RWPE2 (cell line): ENCODE measurements around the gene SH2D3C.

Source experiments
- ATAC-seq: fragments of 200-7000 bp; cut with Tn5 transposase; 3 replicates; pipeline ENCODE4 v1.9.1; 2021; ENCODE audit warnings: low read depth
- DNase-seq: peaks from one replicate; pipeline ENCODE4 v3.0.0-alpha.2; 2020; ENCODE audit warnings: low spot score
- H3K27ac ChIP-seq: fragments of 450-650 bp; 2 replicates; pipeline ENCODE4 v1.5.1; 2017; ENCODE audit warnings: mild to moderate bottlenecking; ENCODE audit not compliant: poor library complexity, severe bottlenecking
- H3K27me3 ChIP-seq: fragments of 250-450 bp; sonication (Bioruptor Pico); 2 replicates; pipeline ENCODE4 v1.5.1; 2021; ENCODE audit warnings: mild to moderate bottlenecking, moderate library complexity; ENCODE audit not compliant: insufficient read depth, poor library complexity, severe bottlenecking
- H3K36me3 ChIP-seq: fragments of 250-450 bp; sonication (Bioruptor Pico); 2 replicates; pipeline ENCODE4 v1.5.1; 2020; ENCODE audit warnings: low read depth, mild to moderate bottlenecking, moderate library complexity
- H3K4me1 ChIP-seq: fragments of 250-450 bp; sonication (Bioruptor Pico); 2 replicates; pipeline ENCODE4 v1.5.1; 2021; ENCODE audit warnings: mild to moderate bottlenecking, moderate library complexity; ENCODE audit not compliant: insufficient read depth, poor library complexity, severe bottlenecking
- H3K4me3 ChIP-seq: fragments of 250-450 bp; sonication (Bioruptor Pico); 2 replicates; pipeline ENCODE4 v1.5.1; 2021; ENCODE audit warnings: mild to moderate bottlenecking, moderate library complexity; ENCODE audit not compliant: severe bottlenecking
- H3K9me3 ChIP-seq: fragments of 250-450 bp; sonication (Bioruptor Pico); 2 replicates; pipeline ENCODE4 v1.5.1; 2021; ENCODE audit warnings: mild to moderate bottlenecking, moderate library complexity; ENCODE audit not compliant: severe bottlenecking
- TF ChIP-seq, protein P1 (sequence below): fragments of 450-650 bp; IDR thresholded peaks from one replicate; pipeline ENCODE4 v1.5.1; 2017; ENCODE audit warnings: mild to moderate bottlenecking, moderate library complexity; ENCODE audit not compliant: poor library complexity, severe bottlenecking

SH2D3C gene

DNA sequence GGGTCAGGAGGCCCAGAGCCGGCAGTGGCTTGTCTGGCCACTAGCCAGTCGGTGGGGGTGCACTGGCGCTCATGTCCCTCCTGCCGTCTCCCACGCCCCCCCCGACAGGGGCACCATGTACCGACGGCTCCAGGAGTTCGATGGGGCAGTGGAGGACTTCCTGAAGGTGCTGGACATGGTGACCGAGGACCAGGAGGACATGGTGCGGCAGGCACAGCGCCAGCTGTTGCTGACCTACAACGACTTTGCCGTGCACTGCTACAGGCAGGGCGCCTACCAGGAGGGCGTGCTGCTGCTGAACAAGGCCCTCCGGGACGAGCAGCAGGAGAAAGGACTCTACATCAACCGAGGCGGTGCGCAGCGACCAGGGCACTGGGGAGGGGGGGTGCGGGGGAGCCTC is 54.5 kb downstream of the SH2D3C start:
- Histone ChIP-seq H3K9me3 (no peaks in the 10 kb centered on the region), H3K4me3 (no peak overlapping the region), H3K27me3 (no peaks in the 10 kb centered on the region), H3K27ac (no peak overlapping the region), H3K4me1 (peaks cover 14% of the 10 kb centered on the region), H3K36me3 (no peaks in the 10 kb centered on the region)
- TF ChIP-seq, protein P1, sequence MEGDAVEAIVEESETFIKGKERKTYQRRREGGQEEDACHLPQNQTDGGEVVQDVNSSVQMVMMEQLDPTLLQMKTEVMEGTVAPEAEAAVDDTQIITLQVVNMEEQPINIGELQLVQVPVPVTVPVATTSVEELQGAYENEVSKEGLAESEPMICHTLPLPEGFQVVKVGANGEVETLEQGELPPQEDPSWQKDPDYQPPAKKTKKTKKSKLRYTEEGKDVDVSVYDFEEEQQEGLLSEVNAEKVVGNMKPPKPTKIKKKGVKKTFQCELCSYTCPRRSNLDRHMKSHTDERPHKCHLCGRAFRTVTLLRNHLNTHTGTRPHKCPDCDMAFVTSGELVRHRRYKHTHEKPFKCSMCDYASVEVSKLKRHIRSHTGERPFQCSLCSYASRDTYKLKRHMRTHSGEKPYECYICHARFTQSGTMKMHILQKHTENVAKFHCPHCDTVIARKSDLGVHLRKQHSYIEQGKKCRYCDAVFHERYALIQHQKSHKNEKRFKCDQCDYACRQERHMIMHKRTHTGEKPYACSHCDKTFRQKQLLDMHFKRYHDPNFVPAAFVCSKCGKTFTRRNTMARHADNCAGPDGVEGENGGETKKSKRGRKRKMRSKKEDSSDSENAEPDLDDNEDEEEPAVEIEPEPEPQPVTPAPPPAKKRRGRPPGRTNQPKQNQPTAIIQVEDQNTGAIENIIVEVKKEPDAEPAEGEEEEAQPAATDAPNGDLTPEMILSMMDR, result no peak
- ATAC-seq (no peak), DNase-seq (peak; percentile 54)

DNA sequence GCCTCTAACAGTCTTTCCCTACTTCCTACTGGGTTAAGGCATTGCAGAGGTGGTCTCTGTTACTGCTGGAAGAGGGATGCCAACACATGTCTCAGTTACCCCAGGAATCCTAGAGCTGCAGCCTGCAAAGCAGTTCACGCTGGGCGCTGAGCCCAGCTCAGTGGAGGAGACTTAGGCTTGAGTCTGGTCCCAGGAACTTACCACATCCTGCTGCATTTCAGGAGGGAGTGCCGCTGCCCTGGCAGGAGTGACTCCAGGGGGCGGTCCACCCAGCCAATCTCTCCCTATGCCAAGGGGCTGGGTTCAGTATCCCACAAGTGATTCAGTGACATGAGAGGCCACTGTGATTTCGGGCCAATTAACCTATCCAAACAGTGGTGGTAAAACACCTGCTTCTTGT is 55.0 kb downstream of the SH2D3C start:
- TF ChIP-seq, protein P1, result no peak
- peaks cover 14% of the 10 kb centered on the region for H3K4me1 ChIP-seq
- no peak overlapping the region for H3K27ac ChIP-seq
- H3K9me3 ChIP-seq, result no peaks in the 10 kb centered on the region
- DNase-seq (peak; percentile 49), ATAC-seq (peak; percentile 53)
- no peaks in the 10 kb centered on the region for H3K36me3 ChIP-seq
- no peaks in the 10 kb centered on the region for H3K27me3 ChIP-seq
- H3K4me3 ChIP-seq, result no peak overlapping the region

DNA sequence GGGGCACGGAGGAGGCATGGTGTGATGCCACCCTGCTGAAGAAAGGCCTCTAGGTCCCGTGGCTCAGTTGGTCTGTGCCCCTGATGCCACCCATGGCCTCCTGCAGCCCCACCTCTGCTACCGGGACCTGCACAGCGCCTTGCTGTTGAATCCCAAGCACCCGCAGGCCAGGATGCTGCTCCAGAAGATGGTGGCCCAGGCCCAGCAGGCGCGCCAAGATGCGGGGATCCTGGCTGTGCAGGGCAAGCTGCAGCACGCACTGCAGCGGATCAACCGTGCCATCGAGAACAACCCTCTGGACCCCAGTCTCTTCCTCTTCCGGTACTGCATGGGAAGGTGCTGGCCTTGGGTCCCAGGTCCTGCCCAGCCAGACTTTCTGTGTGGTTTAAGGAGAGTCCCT is 55.5 kb downstream of the SH2D3C start:
- Histone ChIP-seq H3K27me3 (no peaks in the 10 kb centered on the region), H3K4me1 (peaks cover 14% of the 10 kb centered on the region), H3K36me3 (no peaks in the 10 kb centered on the region), H3K4me3 (no peak overlapping the region), H3K27ac (no peak overlapping the region), H3K9me3 (no peaks in the 10 kb centered on the region)
- DNase-seq, result peak; percentile 43
- TF ChIP-seq, protein P1, result no peak
- ATAC-seq, result no peak

DNA sequence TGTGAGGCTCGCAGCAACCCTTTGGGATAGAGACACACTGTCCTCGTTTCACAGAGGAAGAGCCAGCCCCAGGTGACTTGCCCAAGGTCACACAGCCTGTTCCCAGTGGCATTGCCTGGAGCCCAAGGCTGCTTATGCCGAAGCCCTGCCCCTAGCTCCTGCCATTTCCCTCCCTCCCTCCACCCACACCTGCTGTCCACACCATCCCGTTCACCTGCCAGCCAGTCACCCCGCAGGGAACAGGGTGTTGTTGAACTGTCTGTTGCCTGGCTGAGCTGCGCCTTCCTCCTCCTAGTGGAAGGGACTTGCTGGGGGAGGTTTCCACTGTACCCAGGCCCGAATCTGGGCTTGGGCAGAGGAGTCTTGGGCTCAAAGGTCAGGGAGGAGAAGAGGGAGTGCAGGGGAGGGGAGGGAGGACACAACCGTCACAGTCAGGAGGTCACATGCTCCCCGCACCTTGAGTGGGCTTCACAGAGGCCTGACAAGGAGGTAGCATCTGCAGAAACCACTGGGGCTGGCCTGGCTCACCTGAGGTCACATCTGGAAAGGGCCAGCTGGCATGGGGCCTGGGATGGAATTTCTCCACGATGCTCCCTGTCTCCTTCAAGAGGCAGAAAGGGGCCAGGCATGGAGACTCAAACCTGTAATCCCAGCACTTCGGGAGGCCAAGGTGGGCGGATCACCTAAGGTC is 56.3 kb downstream of the SH2D3C start:
- ATAC-seq (no peak), DNase-seq (peak; percentile 34)
- Histone ChIP-seq H3K27me3 (no peaks in the 10 kb centered on the region), H3K36me3 (no peaks in the 10 kb centered on the region), H3K27ac (peak overlapping the region; percentile 53), H3K4me3 (no peak overlapping the region), H3K4me1 (peaks cover 14% of the 10 kb centered on the region), H3K9me3 (no peaks in the 10 kb centered on the region)
- TF ChIP-seq, protein P1, result no peak

DNA sequence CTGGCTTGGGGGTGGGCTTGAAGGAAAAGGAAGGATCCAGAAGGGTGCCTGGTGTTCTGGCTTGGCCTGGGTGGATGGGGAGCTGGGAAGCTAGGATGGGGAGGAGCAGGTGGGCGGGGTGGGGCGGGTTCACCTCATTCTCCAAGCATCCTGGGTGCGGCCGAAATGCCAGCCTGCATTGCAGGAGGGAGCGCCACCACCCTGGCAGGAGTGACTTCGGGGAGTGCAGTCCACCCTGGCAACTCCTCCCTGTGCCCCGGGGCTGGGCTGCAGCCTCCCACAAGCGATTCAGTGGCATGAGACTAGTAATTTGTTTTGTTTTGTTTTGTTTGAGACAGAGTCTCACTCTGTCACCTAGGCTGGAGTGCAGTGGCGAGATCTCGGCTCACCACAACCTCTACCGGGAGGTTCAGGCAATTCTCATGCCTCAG is 57.1 kb downstream of the SH2D3C start:
- Histone ChIP-seq H3K4me3 (no peak overlapping the region), H3K27ac (peak overlapping the region; percentile 53), H3K36me3 (no peaks in the 10 kb centered on the region), H3K27me3 (no peaks in the 10 kb centered on the region), H3K9me3 (no peaks in the 10 kb centered on the region), H3K4me1 (peaks cover 14% of the 10 kb centered on the region)
- TF ChIP-seq, protein P1, result peak; percentile 20
- ATAC-seq, result peak; percentile 74
- DNase-seq, result peak; percentile 75
